GM06990 (cell line): ENCODE data around the gene SLC41A3.
A peak's percentile ranks its signal among the peaks of the same experiment; 100 is the strongest.

ENCODE experiments used
- DNase-seq: peaks from one replicate; pipeline ENCODE4 v3.0.0-alpha.2; 2011; ENCODE audit not compliant: insufficient read length; ENCODE audit errors: extremely low read depth
- H3K27me3 ChIP-seq: replicated peaks from 2 replicates; pipeline ENCODE4 v1.6.0; 2011; ENCODE audit warnings: low read length; ENCODE audit not compliant: control insufficient read depth, insufficient read depth
- H3K36me3 ChIP-seq: 2 replicates; pipeline ENCODE4 v1.5.1; 2011; ENCODE audit warnings: low read length; ENCODE audit not compliant: control insufficient read depth, insufficient read depth
- H3K4me3 ChIP-seq: replicated peaks from 2 replicates; pipeline ENCODE4 v1.5.1; 2011; ENCODE audit warnings: low read depth, mild to moderate bottlenecking, control low read depth, low read length
- CTCF ChIP-seq: IDR thresholded peaks from 2 replicates; pipeline ENCODE4 v1.5.1; 2011; ENCODE audit warnings: low read length, control low read depth, mild to moderate bottlenecking, inconsistent platforms; ENCODE audit not compliant: insufficient read depth, poor library complexity, severe bottlenecking

The SLC41A3 gene

DNA sequence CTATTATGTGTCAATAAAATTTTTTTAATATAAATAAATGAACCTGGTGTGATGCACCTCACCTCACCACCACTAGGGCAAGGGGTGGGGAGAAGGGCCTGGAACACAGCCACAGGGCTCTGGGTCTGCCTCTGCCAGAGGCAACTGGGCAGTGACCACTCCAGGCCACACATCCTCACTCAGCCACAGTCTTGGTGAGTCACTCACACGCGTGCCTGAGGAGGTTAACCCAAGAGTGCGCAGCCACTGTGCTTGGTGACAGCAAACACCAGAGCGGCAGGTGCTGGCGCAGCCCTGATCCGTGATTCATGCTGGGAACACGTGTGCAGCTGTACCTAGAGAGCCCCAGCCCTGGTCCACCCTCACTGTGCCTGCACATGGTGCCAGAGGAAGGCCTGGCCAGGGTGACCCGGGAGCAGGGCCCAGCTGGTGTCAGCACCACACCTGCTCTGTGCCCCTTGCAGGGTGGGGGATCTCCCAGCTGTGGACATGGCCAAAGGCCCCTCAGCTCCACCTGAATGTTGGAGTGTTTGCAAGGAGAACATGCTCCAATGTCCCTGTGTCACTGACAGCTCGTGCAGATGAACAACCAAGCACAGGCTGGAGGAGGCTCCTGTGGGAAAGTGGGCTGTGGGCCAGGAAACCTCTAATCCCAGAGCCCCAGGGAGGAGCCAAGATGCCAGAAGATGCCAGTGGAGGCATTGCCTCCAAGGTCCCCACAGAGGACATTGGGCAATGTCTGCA lies 2.1 kb downstream of the SLC41A3 start:
- TF ChIP-seq CTCF = peak; percentile 23
- peak; percentile 22 for DNase-seq
- no peaks in the 10 kb centered on the region for H3K36me3 ChIP-seq
- no peak overlapping the region for H3K4me3 ChIP-seq
- H3K27me3 ChIP-seq = no peaks in the 10 kb centered on the region

DNA sequence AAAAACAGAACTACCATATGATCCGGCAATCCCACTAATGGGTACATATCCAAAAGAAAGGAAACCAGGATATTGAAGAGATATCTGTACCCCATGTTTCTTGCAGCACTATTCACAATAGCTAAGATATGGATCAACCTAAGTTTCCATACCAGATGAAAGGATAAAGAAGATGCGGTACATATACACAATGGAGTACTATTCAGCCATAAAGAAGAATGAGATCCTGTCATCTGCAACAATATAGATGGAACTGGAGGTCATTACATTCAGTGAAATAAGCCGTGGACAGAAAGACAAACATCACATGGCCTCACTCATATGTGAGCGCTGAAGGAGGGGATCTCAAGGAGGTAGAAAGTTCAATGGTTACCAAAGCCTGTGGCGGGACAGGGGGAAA lies 3.0 kb downstream of the SLC41A3 start:
- Histone ChIP-seq H3K27me3 (no peaks in the 10 kb centered on the region), H3K36me3 (no peaks in the 10 kb centered on the region), H3K4me3 (no peak overlapping the region)
- DNase-seq = no peak
- TF ChIP-seq CTCF = no peak

DNA sequence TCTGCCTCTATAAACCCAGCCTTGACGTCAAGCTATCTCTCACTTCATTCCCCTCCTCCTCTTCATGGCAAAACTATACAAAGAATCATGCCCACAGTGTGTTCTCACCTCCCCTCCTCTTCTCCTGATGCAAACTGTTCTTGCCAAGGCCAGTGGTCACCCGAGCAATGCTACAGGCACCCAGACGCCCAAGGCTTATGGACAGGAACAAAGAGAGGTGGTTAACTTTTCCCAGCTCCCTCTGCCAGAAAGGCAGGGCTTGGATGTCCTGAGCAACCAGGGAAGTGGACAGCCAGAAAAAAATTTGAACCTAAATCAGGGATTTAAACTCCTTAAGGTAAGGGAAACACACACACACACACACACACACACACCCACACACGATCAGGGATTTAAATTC lies 5.1 kb downstream of the SLC41A3 start:
- Histone ChIP-seq H3K36me3 (no peaks in the 10 kb centered on the region), H3K27me3 (no peaks in the 10 kb centered on the region), H3K4me3 (no peak overlapping the region)
- no peak for TF ChIP-seq CTCF
- no peak for DNase-seq

DNA sequence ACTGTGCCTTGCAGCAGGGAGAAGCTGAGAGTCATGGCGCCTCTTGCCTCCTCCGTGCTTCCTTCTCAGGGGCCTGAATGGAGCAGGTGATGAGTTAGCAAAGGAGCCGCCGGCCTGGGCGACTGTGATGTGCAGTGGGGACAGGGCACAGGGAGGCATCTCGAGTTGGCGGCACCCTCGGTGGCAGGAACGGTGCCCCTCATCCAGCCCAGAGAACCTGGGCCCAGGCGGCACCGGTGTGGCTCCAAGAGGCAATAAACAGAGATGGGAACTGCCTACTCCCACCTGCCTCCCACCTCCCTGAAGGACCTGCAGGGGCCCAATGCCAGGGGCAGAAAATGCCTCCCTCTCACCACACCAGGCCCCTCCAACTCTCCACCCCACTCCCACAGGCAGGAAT lies 6.2 kb downstream of the SLC41A3 start:
- Histone ChIP-seq H3K27me3 (no peaks in the 10 kb centered on the region), H3K4me3 (no peak overlapping the region), H3K36me3 (no peaks in the 10 kb centered on the region)
- TF ChIP-seq CTCF = no peak
- DNase-seq = no peak

DNA sequence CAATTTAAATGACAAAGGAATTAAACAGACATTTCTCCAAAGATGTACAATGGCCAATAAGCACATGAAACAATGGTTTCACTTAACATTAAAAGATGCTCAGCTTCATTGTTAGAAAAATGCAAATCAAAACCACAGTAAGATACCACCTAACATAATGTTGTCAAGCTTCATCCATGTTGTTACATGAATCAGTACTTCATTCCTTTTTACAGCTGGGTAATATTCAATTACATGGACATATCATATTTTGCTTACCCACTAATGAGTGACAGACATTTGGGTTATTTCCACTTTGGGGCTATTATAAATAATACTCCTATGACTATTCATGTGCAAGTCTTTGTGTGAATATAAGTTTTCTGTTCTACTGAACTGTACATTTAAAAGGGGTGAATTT lies 7.8 kb downstream of the SLC41A3 start:
- H3K27me3 ChIP-seq = no peaks in the 10 kb centered on the region
- H3K36me3 ChIP-seq = no peaks in the 10 kb centered on the region
- DNase-seq = no peak
- no peak overlapping the region for H3K4me3 ChIP-seq
- TF ChIP-seq CTCF = no peak

DNA sequence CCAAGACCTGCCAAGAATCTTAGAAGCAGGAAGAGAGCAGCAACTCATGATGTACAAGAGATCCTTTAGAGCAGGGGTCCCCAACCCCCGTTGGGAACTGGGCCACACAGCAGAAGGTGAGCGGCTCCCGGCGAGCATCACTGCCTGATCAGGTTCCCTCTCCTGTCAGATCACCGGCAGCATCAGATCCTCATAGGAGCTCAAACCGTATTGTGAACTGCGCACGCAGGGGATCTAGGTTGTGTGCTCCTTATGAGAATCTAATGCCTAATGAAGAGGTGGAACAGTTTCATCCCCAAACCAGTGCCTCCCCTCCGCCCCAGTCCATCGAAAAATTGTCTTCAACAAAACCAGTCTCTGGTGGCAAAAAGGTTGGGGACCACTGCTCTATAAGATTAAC lies 13.8 kb downstream of the SLC41A3 start:
- no peak for DNase-seq
- Histone ChIP-seq H3K36me3 (no peaks in the 10 kb centered on the region), H3K27me3 (no peaks in the 10 kb centered on the region), H3K4me3 (no peak overlapping the region)
- no peak for TF ChIP-seq CTCF
